ENCODE data around the gene TUT7.

Gene TUT7

DNA sequence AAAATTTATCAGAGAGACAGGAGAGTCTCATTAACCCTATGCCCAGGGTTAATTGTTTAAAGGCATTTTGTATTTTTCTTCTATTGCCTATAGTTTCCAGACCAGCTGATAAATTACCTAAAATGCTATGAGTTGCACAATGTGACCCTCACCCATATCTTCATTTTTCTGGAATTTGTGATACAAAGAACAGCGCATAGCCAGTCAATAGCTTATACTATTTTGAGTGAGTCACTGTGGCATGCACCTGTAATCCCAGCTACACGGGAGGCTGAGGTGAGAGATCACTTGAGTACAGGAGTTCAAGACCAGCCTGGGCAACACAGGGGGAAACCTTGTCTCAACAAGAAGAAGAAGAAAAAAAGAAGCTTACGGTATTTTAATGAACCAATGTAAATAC lies 97.6 kb downstream of the TUT7 start:
- no peak for DNase-seq

DNA sequence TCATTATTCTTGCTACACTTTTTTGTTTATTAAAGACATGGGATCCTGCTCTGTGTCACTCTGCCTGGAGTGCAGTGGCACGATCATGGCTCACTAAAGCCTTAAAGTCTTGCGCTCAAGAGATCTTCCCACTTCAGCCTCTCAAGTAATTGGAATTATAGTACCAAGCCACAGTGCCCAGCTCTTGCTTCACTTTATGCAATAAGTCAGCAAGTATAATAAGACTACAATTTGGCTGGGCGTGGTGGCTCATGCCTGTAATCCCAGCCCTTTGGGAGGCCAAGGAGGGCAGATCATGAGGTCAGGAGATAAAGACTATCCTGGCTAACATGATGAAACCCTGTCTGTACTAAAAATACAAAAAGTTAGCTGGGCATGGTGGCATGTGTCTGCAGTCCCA lies 100.6 kb downstream of the TUT7 start:
- no peak for DNase-seq

DNA sequence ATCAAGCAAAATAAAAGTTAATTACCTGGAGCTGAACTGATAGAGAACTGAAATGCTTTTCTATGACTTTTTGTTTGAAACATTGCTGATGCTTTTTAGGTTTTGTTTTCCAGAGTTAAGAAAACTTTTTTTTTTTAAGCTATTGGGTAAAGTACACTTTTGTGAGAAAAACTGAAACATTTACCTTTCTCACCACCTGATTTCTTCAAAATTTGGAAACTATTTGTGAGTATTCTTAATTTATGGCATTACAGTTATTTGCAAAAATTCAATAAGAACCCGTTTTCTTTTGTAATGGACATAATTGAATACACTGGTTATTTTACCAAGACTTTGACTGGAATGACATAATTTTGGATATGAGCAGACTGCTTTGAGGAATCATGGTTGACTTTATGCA lies 101.3 kb downstream of the TUT7 start:
- DNase-seq = no peak

DNA sequence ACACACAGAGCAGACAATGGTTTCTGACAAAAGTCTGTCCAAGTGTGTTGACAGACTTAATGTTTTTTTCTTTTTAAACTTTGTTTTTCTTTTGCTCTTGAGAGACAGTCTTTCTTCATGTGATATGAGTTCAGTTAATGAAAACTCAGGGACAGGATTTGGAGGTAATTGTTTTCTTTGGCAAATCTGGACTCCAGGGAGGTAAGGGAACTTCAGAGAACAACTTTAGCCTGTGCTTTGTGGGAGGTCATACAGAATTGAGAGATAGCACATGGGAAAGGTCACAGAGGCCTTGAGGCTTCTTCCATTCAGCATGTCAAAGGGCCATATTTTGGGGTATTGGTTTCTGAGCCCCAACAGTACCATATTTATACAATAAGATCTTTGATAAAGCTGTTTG lies 104.1 kb downstream of the TUT7 start:
- DNase-seq = no peak

DNA sequence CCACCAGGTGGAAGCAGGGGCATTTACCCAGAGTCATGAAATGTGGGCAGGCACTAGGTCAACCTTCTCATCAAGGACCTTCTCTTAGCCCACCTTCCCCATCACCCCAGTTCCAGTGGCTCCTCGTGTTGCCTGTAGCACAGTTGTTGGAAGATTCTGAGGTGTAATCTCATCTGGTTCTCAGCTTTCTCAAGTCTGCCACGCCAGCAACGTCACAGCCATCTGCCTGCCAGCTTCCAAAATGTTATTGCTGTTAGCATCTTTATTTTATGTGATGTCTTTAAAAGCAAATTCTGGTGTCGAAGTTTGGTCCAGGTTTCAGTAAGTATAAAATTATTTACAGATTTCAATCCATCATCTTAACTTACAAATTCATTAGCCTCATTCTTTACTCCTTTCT lies 105.5 kb downstream of the TUT7 start:
- DNase-seq = no peak

DNA sequence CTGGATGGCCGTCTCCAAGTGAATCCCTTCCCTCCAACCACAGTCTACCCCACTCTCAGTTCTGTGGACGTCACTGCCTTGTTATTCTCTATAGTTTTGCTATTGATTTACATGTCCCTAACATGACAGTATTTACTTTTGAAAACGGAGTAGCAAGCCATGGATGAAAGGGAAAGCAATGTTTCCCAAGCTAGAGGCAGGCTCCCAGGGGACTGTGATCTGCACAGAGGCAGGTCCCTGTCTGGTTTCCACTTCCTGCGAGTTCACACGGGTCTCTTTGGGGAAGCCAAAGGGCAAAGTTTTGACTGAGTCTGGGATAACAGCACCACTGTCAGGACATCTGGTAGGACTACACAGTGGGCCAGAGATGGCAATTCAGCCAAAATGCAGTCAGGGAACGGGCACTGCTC lies 107.5 kb downstream of the TUT7 start:
- DNase-seq = no peak

DNA sequence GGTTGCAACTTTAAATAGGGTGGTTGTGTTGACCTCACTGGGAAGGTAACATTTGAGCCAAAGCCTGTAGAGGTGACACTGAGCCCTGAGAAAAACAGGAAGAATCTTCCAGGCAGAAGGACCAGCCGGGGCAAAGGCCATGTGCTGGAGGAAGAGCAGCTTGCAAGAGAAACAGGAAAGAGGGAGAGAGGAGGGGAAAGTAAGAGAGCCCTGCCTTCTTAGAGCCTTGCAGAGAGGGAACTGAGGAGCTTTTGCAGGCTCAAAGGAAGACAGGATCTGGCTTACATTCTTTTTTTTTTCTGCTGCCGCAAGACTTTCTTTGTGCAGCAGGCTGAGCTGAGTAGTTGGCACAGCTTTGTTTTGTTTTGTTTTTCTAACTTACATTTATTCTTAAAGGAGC lies 112.1 kb downstream of the TUT7 start:
- DNase-seq = no peak

DNA sequence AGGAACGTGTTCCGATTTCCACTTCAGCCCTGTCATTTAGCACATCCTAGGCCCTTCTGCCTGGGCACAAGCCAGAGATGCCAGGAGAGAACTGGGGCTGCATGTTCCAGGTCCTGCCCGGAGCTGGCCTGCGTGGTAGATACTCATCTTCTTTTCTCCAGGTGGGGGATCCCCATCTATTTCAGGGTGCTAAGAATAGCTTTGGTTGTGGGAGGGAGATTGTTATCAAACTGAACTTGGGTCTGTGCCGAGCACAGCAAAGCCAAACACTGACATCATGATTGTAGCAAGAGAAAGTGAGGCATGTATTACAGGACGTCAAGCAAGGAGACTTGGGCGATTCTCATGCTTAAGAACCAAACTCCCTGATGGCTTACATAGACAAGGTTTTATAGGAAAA lies 113.0 kb downstream of the TUT7 start:
- no peak for DNase-seq

DNA sequence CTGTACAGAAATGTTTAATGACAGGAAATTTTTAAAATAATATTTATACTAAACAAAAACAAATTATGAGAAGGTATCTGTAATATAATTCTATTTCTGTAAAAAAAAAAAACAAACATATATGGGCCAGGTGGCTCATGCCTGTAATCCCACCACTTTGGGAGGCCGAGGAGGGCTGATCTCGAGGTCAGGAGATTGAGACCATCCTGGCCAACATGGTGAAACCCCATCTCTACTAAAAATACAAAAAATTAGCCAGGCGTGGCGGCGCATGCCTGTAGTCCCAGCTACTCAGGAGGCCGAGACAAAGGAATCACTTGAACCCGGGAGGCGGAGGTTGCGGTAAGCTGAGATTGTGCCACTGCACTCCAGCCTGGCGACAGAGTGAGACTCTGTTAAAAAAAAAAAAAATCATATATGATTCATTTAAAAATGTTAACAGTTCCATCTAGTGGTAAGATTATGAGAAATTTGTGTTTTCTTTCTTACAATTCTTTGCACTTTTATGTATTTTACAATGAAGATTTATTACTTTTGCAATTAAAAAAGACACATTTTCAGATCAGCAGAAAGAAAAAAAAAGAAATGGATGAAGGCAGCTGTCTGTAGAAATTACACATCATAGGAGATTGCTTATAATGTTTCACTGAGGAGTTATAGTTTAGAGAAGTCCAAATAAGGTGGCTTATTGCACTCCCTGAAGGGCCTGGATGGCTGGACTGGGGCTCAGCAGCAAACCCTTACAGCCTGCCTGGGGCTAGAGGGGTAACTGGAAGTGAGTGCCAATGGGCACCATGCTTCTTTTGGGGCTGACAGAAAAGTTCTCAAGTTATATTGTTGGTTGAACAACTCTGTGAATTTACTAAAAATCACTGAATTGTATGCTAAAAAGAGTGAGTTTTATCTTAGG lies 115.1 kb downstream of the TUT7 start:
- no peak for DNase-seq

Measured in right forelimb (tissue), 1 donor.